ENCODE data around the gene OMG.
"Not testable (repeated sequence)": the region's sequence is repeated elsewhere in the genome, so short reads cannot be mapped to it uniquely, and the experiment has no call there.

Gene OMG

GRCh38 chr17:31266042-31266441, 31.0 kb downstream of the OMG start:
- in situ Hi-C loops (cut with MboI; ENCODE audit: low sequenced_read_pairs): no loop called here

- in situ Hi-C loops (cut with MboI; ENCODE audit: low sequenced_read_pairs): not testable (repeated sequence)
Observed at GRCh38 chr17:31262923-31263322, 34.1 kb downstream of the OMG start.

GRCh38 chr17:31261601-31262000, 35.4 kb downstream of the OMG start:
- in situ Hi-C loops (cut with MboI; ENCODE audit: low sequenced_read_pairs): no loop called here

GRCh38 chr17:31260151-31260550, 36.9 kb downstream of the OMG start:
- in situ Hi-C loops (cut with MboI; ENCODE audit: low sequenced_read_pairs): no loop called here

- in situ Hi-C loops (cut with MboI; ENCODE audit: low sequenced_read_pairs): no loop called here
Observed at GRCh38 chr17:31256936-31257335, 40.1 kb downstream of the OMG start.

GRCh38 chr17:31254654-31255053, 42.4 kb downstream of the OMG start:
- in situ Hi-C loops (cut with MboI; ENCODE audit: low sequenced_read_pairs): no loop called here

- in situ Hi-C loops (cut with MboI; ENCODE audit: low sequenced_read_pairs): no loop called here
Observed at GRCh38 chr17:31252741-31253140, 44.3 kb downstream of the OMG start.

GRCh38 chr17:31251970-31252328, 45.1 kb downstream of the OMG start:
- in situ Hi-C loops (cut with MboI; ENCODE audit: low sequenced_read_pairs): no loop called here

- in situ Hi-C loops (cut with MboI; ENCODE audit: low sequenced_read_pairs): no loop called here
Observed at GRCh38 chr17:31251105-31251969, 45.7 kb downstream of the OMG start.

- in situ Hi-C loops (cut with MboI; ENCODE audit: low sequenced_read_pairs): no loop called here
Observed at GRCh38 chr17:31250229-31250628, 46.8 kb downstream of the OMG start.

GRCh38 chr17:31249835-31250141, 47.3 kb downstream of the OMG start:
- in situ Hi-C loops (cut with MboI; ENCODE audit: low sequenced_read_pairs): no loop called here

- in situ Hi-C loops (cut with MboI; ENCODE audit: low sequenced_read_pairs): no loop called here
Observed at GRCh38 chr17:31248986-31249834, 47.8 kb downstream of the OMG start.

All from HL-60/S4 treated with phorbol 12-myristate 13-acetate at 8.2 ng/mL for 4 days and 3 days (cell line).